ENCODE results near the gene FADS6.

The FADS6 gene

GRCh38 chr17:74864297-74864865 is 29.1 kb downstream of the FADS6 start:
- H4K91ac ChIP-seq (ENCODE audit: low read depth, low read length, poor library complexity), result no peak overlapping the region
- WGBS, 2 donors (ENCODE audit: extremely low coverage in 2 of 2, insufficient read length in 2 of 2, insufficient replicate concordance in 1 of 2), result no CpG with 5 or more reads among the region's 15 CpGs
- H2AFZ ChIP-seq (ENCODE audit: low read length), result peak overlapping the region; percentile 52
- no peak overlapping the region for H3K4ac ChIP-seq (ENCODE audit: low read length)
- H3K27ac ChIP-seq (replicated peaks; ENCODE audit: low read length), result no peak overlapping the region
- H3K4me2 ChIP-seq (ENCODE audit: insufficient read depth, low read length, poor library complexity, severe bottlenecking), result no peak overlapping the region
- H3K9ac ChIP-seq (ENCODE audit: low read depth, low read length, poor library complexity), result peak overlapping the region; percentile 44
- DNase-seq (ENCODE audit: low spot score), result no peak
- H3K4me1 ChIP-seq (ENCODE audit: control insufficient read depth in 2 of 2, insufficient read depth in 1 of 2, low read depth in 1 of 2, low read length in 2 of 2), result peaks cover 2 to 3% of the 10 kb centered on the region in 2 donors
- peak overlapping the region; percentile 72 for H2BK120ac ChIP-seq (ENCODE audit: low read depth, low read length)
- H3K18ac ChIP-seq (ENCODE audit: low read length), result no peak overlapping the region
- H3K27me3 ChIP-seq (ENCODE audit: control insufficient read depth in 3 of 3, insufficient read depth in 3 of 3, low read depth in 1 of 3, low read length in 3 of 3), result peaks cover 21 to 26% (median 23%) of the 10 kb centered on the region in 3 experiments
- H2AK5ac ChIP-seq (ENCODE audit: low read depth, low read length), result peak overlapping the region; percentile 81
- H2BK12ac ChIP-seq (ENCODE audit: low read length), result peak overlapping the region; percentile 58
- no peak overlapping the region for H3K4me3 ChIP-seq (ENCODE audit: low read length in 2 of 2)
- no peak overlapping the region for H3K14ac ChIP-seq (ENCODE audit: low read length)
- no peaks in the 10 kb centered on the region for H3K9me3 ChIP-seq (replicated peaks in 1 of 2; ENCODE audit: control insufficient read depth in 2 of 2, insufficient read depth in 1 of 2, low read depth in 1 of 2, low read length in 2 of 2)
- H2BK15ac ChIP-seq (ENCODE audit: low read length), result no peak overlapping the region
- H2BK5ac ChIP-seq (ENCODE audit: low read length), result peak overlapping the region; percentile 75
- H3K36me3 ChIP-seq (replicated peaks in 1 of 2; ENCODE audit: control insufficient read depth in 2 of 2, insufficient read depth in 2 of 2, low read length in 2 of 2), result peaks cover 5 to 45% of the 10 kb centered on the region in 2 donors
- no peaks in the 10 kb centered on the region for H3K79me1 ChIP-seq (ENCODE audit: low read depth, low read length)
- H3K23ac ChIP-seq (ENCODE audit: low read depth, low read length, poor library complexity), result peak overlapping the region; percentile 12
- H4K8ac ChIP-seq (ENCODE audit: low read depth, low read length), result no peak overlapping the region

GRCh38 chr17:74863420-74864296 is 29.8 kb downstream of the FADS6 start:
- Histone ChIP-seq H3K4ac (ENCODE audit: low read length) (no peak overlapping the region), H3K79me1 (ENCODE audit: low read depth, low read length) (no peaks in the 10 kb centered on the region), H3K36me3 (replicated peaks in 1 of 2; ENCODE audit: control insufficient read depth in 2 of 2, insufficient read depth in 2 of 2, low read length in 2 of 2) (peaks cover 5 to 39% of the 10 kb centered on the region in 2 donors), H2BK12ac (ENCODE audit: low read length) (peak overlapping the region; percentile 58), H2AK5ac (ENCODE audit: low read depth, low read length) (no peak overlapping the region), H3K4me2 (ENCODE audit: insufficient read depth, low read length, poor library complexity, severe bottlenecking) (no peak overlapping the region), H3K4me3 (ENCODE audit: low read length in 2 of 2) (no peak overlapping the region), H3K27me3 (ENCODE audit: control insufficient read depth in 3 of 3, insufficient read depth in 3 of 3, low read depth in 1 of 3, low read length in 3 of 3) (peaks cover 27 to 34% (median 31%) of the 10 kb centered on the region in 3 experiments), H4K8ac (ENCODE audit: low read depth, low read length) (no peak overlapping the region), H3K9me3 (replicated peaks in 1 of 2; ENCODE audit: control insufficient read depth in 2 of 2, insufficient read depth in 1 of 2, low read depth in 1 of 2, low read length in 2 of 2) (no peaks in the 10 kb centered on the region), H3K23ac (ENCODE audit: low read depth, low read length, poor library complexity) (peak overlapping the region; percentile 12), H2BK5ac (ENCODE audit: low read length) (no peak overlapping the region), H2BK15ac (ENCODE audit: low read length) (no peak overlapping the region), H3K27ac (replicated peaks; ENCODE audit: low read length) (no peak overlapping the region), H4K91ac (ENCODE audit: low read depth, low read length, poor library complexity) (no peak overlapping the region), H3K18ac (ENCODE audit: low read length) (no peak overlapping the region), H3K9ac (ENCODE audit: low read depth, low read length, poor library complexity) (peak overlapping the region; percentile 63), H3K14ac (ENCODE audit: low read length) (no peak overlapping the region), H2AFZ (ENCODE audit: low read length) (no peak overlapping the region), H3K4me1 (ENCODE audit: control insufficient read depth in 2 of 2, insufficient read depth in 1 of 2, low read depth in 1 of 2, low read length in 2 of 2) (peaks cover 2 to 3% of the 10 kb centered on the region in 2 donors), H2BK120ac (ENCODE audit: low read depth, low read length) (no peak overlapping the region)
- WGBS, 2 donors (ENCODE audit: extremely low coverage in 2 of 2, insufficient read length in 2 of 2, insufficient replicate concordance in 1 of 2), result no CpG with 5 or more reads among the region's 25 CpGs
- DNase-seq (ENCODE audit: low spot score), result no peak

DNA sequence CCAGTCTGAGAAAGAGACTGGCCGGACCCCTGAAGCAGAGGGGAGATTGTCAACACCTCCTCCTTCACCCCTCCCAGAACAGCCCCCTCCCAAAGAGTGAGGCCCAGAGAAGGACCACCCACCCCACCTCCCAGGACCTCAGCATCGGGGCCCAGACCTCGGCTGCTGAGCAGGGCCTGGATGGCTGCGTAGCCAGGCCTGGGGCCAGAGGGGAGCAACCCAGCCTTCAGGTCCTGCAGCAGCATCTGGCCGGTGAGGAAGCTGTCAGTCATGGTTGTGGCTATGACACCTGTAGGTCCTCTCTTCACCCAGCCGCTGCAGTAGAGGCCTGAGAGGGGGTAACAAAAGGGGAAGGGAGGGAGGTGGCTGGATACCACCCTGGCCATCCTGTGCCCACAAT is 30.5 kb downstream of the FADS6 start:
- Histone ChIP-seq H2BK5ac (ENCODE audit: low read length) (no peak overlapping the region), H3K27me3 (ENCODE audit: control insufficient read depth in 3 of 3, insufficient read depth in 3 of 3, low read depth in 1 of 3, low read length in 3 of 3) (peaks cover 28 to 38% (median 37%) of the 10 kb centered on the region in 3 experiments), H3K23ac (ENCODE audit: low read depth, low read length, poor library complexity) (no peak overlapping the region), H2BK15ac (ENCODE audit: low read length) (peak overlapping the region; percentile 49), H4K8ac (ENCODE audit: low read depth, low read length) (no peak overlapping the region), H3K36me3 (replicated peaks in 1 of 2; ENCODE audit: control insufficient read depth in 2 of 2, insufficient read depth in 2 of 2, low read length in 2 of 2) (peaks cover 4 to 39% of the 10 kb centered on the region in 2 donors), H3K4me2 (ENCODE audit: insufficient read depth, low read length, poor library complexity, severe bottlenecking) (no peak overlapping the region), H3K4me1 (ENCODE audit: control insufficient read depth in 2 of 2, insufficient read depth in 1 of 2, low read depth in 1 of 2, low read length in 2 of 2) (peaks cover 2 to 3% of the 10 kb centered on the region in 2 donors), H3K14ac (ENCODE audit: low read length) (no peak overlapping the region), H3K9me3 (replicated peaks in 1 of 2; ENCODE audit: control insufficient read depth in 2 of 2, insufficient read depth in 1 of 2, low read depth in 1 of 2, low read length in 2 of 2) (no peaks in the 10 kb centered on the region), H3K4ac (ENCODE audit: low read length) (no peak overlapping the region), H3K79me1 (ENCODE audit: low read depth, low read length) (no peaks in the 10 kb centered on the region), H4K91ac (ENCODE audit: low read depth, low read length, poor library complexity) (no peak overlapping the region), H3K27ac (replicated peaks; ENCODE audit: low read length) (no peak overlapping the region), H2BK12ac (ENCODE audit: low read length) (no peak overlapping the region), H2AFZ (ENCODE audit: low read length) (no peak overlapping the region), H2BK120ac (ENCODE audit: low read depth, low read length) (no peak overlapping the region), H2AK5ac (ENCODE audit: low read depth, low read length) (peak overlapping the region; percentile 61), H3K9ac (ENCODE audit: low read depth, low read length, poor library complexity) (peak overlapping the region; percentile 63), H3K4me3 (ENCODE audit: low read length in 2 of 2) (no peak overlapping the region), H3K18ac (ENCODE audit: low read length) (no peak overlapping the region)
- WGBS, 2 donors (ENCODE audit: extremely low coverage in 2 of 2, insufficient read length in 2 of 2, insufficient replicate concordance in 1 of 2), result no CpG with 5 or more reads among the region's 6 CpGs
- no peak for DNase-seq (ENCODE audit: low spot score)

Data from neuronal stem cell (in vitro differentiated cells).